Heart left ventricle (tissue), 16 donors: ENCODE measurements around the gene PTPRN2. TPM values are rescaled to one million over a fixed set of nuclear protein-coding genes. Genes with fewer than 3 reads are reported as not detected.
"Not testable (repeated sequence)": the region's sequence is repeated elsewhere in the genome, so short reads cannot be mapped to it uniquely, and the experiment has no call there.

Experiments used
- ATAC-seq, 4 donors: fragments of 200-7000 bp; cut with Tn5 transposase; one replicate each; pipeline ENCODE4 v1.9.1; 2020 to 2022; ENCODE audit warnings: moderate library complexity in 4 of 4, mild to moderate bottlenecking in 3 of 4, moderate number of reproducible peaks in 1 of 4
- DNase-seq, 5 donors: peaks; one replicate each; pipeline ENCODE4 v3.0.0-alpha.2; 2020
- H3K27ac ChIP-seq, 12 donors: fragments of 200-600 bp; sonication (generic) in 4 of 12; one replicate each; pipeline versions ENCODE4 v1.5.0 to v1.8.0; 2016 to 2022; ENCODE audit warnings: mild to moderate bottlenecking in 2 of 12
- H3K27me3 ChIP-seq, 9 donors: fragments of 200-600 bp; sonication (generic) in 2 of 9; one replicate each; pipeline versions ENCODE4 v1.5.1 to v1.8.0; 2016 to 2022; ENCODE audit warnings: mild to moderate bottlenecking in 3 of 9
- H3K36me3 ChIP-seq, 9 donors: fragments of 200-600 bp; sonication (generic) in 2 of 9; one replicate each; pipeline versions ENCODE4 v1.5.0 to v1.8.0; 2018 to 2022; ENCODE audit warnings: mild to moderate bottlenecking in 2 of 9
- H3K4me1 ChIP-seq, 12 donors: fragments of 200-600 bp; sonication (generic) in 4 of 12; one replicate each; pipeline versions ENCODE4 v1.5.0 to v1.8.0; 2016 to 2022; ENCODE audit warnings: mild to moderate bottlenecking in 3 of 12
- H3K4me3 ChIP-seq, 12 donors: fragments of 200-600 bp; sonication (generic) in 4 of 12; one replicate each; pipeline versions ENCODE4 v1.5.0 to v1.8.0; 2017 to 2022; ENCODE audit warnings: mild to moderate bottlenecking in 9 of 12, moderate library complexity in 4 of 12
- H3K9me3 ChIP-seq, 12 donors: fragments of 200-600 bp; sonication (generic) in 4 of 12; one replicate each; pipeline versions ENCODE4 v1.5.0 to v1.8.0; 2016 to 2022; ENCODE audit warnings: mild to moderate bottlenecking in 1 of 12
- POLR2A ChIP-seq, 2 donors: fragments of 450-650 bp; IDR thresholded peaks; one replicate each; pipeline ENCODE4 v1.6.1; 2017; ENCODE audit warnings: antibody characterized with exemption in 2 of 2, mild to moderate bottlenecking in 2 of 2, moderate library complexity in 2 of 2
- WGBS, 4 donors: extraction: QIAGEN DNeasy Blood & Tissue Kit in 2 of 4; methylation state at CpG; one replicate each; pipeline versions ENCODE4 v1.1.5 to v1.1.7; 2013 to 2018; 5-methylcytosine and 5-hydroxymethylcytosine counted together
- intact Hi-C, 10 donors: fragments of 100-400 bp; cut with DNase I; formaldehyde crosslinking; loops; one replicate each; pipeline versions ENCODE4 v1.11.1 to v1.14.2; 2022
- polyA plus RNA-seq, 2 donors: library from polyadenylated mRNA; stranded (reverse); fragments of 200-250 nt; gene quantifications; one replicate each; pipeline ENCODE4 v1.2.3, GENCODE V29; 2013
- total RNA-seq, 9 donors: library from RNA; depleted of rRNA in 2 of 9; stranded (reverse); fragments of >200 nt in 2 of 9; fragmentation: NEBNext Ultra II Directional in 3 of 9; extraction: Animal tissue kit (Norgen Biotek cat#: 25700) in 3 of 9; gene quantifications; one replicate each; pipeline versions ENCODE4 v1.1.0 to v1.2.4, GENCODE V29; 2016 to 2023
- TF ChIP-seq, protein P1 (sequence below), 12 donors: fragments of 200-600 bp; sonication (generic) in 4 of 12; IDR thresholded peaks; one replicate each; pipeline versions ENCODE4 v1.5.0 to v1.8.0; 2018 to 2022; ENCODE audit warnings: antibody characterized with exemption in 12 of 12, mild to moderate bottlenecking in 5 of 12
- donor health status: ischemic (EF 13 %, LVEDD 7.1; RV severe dilation, severe dysfunction).
- donor health status: healthy with polysubstance abuse.
- donor health status: DM: no; HTN: yes; CAD: no.
- donor health status: DM: no; HTN: no; CAD: no.
- donor health status: ischemic (EF 25% LVEDD 6.9; RV normal size, moderate dysfunction).
- donor health status: ischemic (EF 25% LVEDD 5.7; RV mildly dilated, moderate dysfunction).
- donor health status: healthy.
- donor health status: DM: yes; HTN: yes; CAD: no.
- donor health status: ischemic (EF 35%, LVEDD 5.7; RV mildly dilated, moderate dysfunction).
- donor health status: nonischemic (EF 11% LVEDD 7.7; RV severe dilation, severe dysfunction).
- donor health status: DM: yes; HTN: yes; CAD: no.
- donor health status: PGD.
- donor health status: ischemic (EF 29% LVEDD 5.4; RV normal size, mild dysfunction).
- donor health status: nonischemic (EF 23%, LVEDD 6.1; RV moderate dilation, normal function).

The PTPRN2 gene
- total and polyA plus RNA-seq, 11 donors: 0.61 to 2.3 (median 1.3) TPM

- intact Hi-C loops: no loop called here
- Histone ChIP-seq H3K36me3 (no peaks in the 10 kb centered on the region), H3K27me3 (peaks cover 0 to 17% (median 2%) of the 10 kb centered on the region in 9 donors), H3K9me3 (peaks cover 0 to 14% (median 0%) of the 10 kb centered on the region in 12 donors), H3K4me3 (no peak overlapping the region), H3K4me1 (no peaks in the 10 kb centered on the region), H3K27ac (no peak overlapping the region)
- DNase-seq (no peak), ATAC-seq (no peak)
- WGBS, 4 donors: 60 to 75% (median 70%) methylated on average over 1 of the region's 1 CpG
- TF ChIP-seq, protein P1, sequence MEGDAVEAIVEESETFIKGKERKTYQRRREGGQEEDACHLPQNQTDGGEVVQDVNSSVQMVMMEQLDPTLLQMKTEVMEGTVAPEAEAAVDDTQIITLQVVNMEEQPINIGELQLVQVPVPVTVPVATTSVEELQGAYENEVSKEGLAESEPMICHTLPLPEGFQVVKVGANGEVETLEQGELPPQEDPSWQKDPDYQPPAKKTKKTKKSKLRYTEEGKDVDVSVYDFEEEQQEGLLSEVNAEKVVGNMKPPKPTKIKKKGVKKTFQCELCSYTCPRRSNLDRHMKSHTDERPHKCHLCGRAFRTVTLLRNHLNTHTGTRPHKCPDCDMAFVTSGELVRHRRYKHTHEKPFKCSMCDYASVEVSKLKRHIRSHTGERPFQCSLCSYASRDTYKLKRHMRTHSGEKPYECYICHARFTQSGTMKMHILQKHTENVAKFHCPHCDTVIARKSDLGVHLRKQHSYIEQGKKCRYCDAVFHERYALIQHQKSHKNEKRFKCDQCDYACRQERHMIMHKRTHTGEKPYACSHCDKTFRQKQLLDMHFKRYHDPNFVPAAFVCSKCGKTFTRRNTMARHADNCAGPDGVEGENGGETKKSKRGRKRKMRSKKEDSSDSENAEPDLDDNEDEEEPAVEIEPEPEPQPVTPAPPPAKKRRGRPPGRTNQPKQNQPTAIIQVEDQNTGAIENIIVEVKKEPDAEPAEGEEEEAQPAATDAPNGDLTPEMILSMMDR (IDR thresholded peaks at IDR 0.05): no peak
- TF ChIP-seq POLR2A (IDR thresholded peaks at IDR 0.05): no peak
Observed at GRCh38 chr7:158209435-158209834, 378.2 kb downstream of the PTPRN2 start.

GRCh38 chr7:158206341-158206740 lies 381.3 kb downstream of the PTPRN2 start:
- H3K27ac ChIP-seq: no peak overlapping the region
- no peak for TF ChIP-seq POLR2A (IDR thresholded peaks at IDR 0.05)
- TF ChIP-seq, protein P1 (IDR thresholded peaks at IDR 0.05): no peak
- 78 to 86% (median 84%) methylated on average over 6 of the region's 6 CpGs for WGBS, 4 donors
- intact Hi-C loops: no loop called here
- peaks cover 0 to 14% (median 0%) of the 10 kb centered on the region in 12 donors for H3K9me3 ChIP-seq
- H3K27me3 ChIP-seq: peaks cover 0 to 42% (median 10%) of the 10 kb centered on the region in 9 donors
- no peak for ATAC-seq
- no peak for DNase-seq
- H3K4me3 ChIP-seq: no peak overlapping the region
- no peaks in the 10 kb centered on the region for H3K36me3 ChIP-seq
- H3K4me1 ChIP-seq: no peaks in the 10 kb centered on the region

DNA sequence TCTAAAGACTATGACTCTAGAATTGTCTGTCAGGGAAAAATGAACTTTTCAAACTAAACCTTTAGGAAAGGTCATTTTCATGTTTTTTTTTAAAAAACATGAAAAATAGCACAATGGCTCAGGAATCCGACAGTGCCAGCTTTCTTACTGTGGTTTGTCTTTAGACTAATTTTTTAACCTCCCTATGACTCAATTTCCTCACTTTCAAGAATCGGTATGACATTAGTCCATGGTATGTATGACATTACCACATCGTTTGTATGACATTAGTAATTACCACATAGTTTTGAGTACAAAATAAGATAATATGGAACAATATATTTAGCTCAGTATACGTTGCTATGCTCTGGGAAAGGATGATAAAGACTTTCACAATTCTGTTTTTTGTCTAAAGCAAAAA lies 383.2 kb downstream of the PTPRN2 start:
- intact Hi-C loops: no loop called here
- Histone ChIP-seq H3K4me3 (no peak overlapping the region), H3K9me3 (peaks cover 0 to 6% (median 0%) of the 10 kb centered on the region in 12 donors), H3K27ac (no peak overlapping the region), H3K36me3 (no peaks in the 10 kb centered on the region), H3K4me1 (no peaks in the 10 kb centered on the region), H3K27me3 (peaks cover 0 to 43% (median 10%) of the 10 kb centered on the region in 9 donors)
- ATAC-seq (no peak), DNase-seq (no peak)
- TF ChIP-seq, protein P1 (IDR thresholded peaks at IDR 0.05): no peak
- no peak for TF ChIP-seq POLR2A (IDR thresholded peaks at IDR 0.05)
- 69 to 73% (median 71%) methylated on average over 4 of the region's 4 CpGs for WGBS, 4 donors

GRCh38 chr7:158203948-158204347 lies 383.7 kb downstream of the PTPRN2 start:
- H3K27ac ChIP-seq, ATAC-seq, H3K9me3 ChIP-seq, H3K36me3 ChIP-seq, DNase-seq, H3K4me1 ChIP-seq, H3K4me3 ChIP-seq, intact Hi-C loops: not testable (repeated sequence)
- peaks cover 0 to 43% (median 10%) of the 10 kb centered on the region in 9 donors for H3K27me3 ChIP-seq
- 23 to 25% (median 24%) methylated on average over 25 to 42 of the region's 42 CpGs for WGBS, 4 donors

- no peaks in the 10 kb centered on the region for H3K27me3 ChIP-seq
- H3K36me3 ChIP-seq: no peaks in the 10 kb centered on the region
- no peak overlapping the region for H3K4me3 ChIP-seq
- no peak for TF ChIP-seq POLR2A (IDR thresholded peaks at IDR 0.05)
- TF ChIP-seq, protein P1 (IDR thresholded peaks at IDR 0.05): no peak
- ATAC-seq (no peak), DNase-seq (no peak)
- 73 to 87% (median 82%) methylated on average over 8 to 15 of the region's 15 CpGs for WGBS, 4 donors
- peaks cover 0 to 34% (median 18%) of the 10 kb centered on the region in 12 donors for H3K9me3 ChIP-seq
- no peak overlapping the region for H3K27ac ChIP-seq
- intact Hi-C loops: no loop called here
- H3K4me1 ChIP-seq: no peaks in the 10 kb centered on the region
Observed at GRCh38 chr7:158194365-158194900, 393.2 kb downstream of the PTPRN2 start.
